Endothelial cell of hepatic sinusoid (primary cell): ENCODE data around the gene TFAP2E.

Source experiments
- in situ Hi-C: cut with HindIII; loops from 2 replicates; pipeline ENCODE4 v1.10.0; 2017; ENCODE audit warnings: low sequenced_read_pairs

TFAP2E gene

DNA sequence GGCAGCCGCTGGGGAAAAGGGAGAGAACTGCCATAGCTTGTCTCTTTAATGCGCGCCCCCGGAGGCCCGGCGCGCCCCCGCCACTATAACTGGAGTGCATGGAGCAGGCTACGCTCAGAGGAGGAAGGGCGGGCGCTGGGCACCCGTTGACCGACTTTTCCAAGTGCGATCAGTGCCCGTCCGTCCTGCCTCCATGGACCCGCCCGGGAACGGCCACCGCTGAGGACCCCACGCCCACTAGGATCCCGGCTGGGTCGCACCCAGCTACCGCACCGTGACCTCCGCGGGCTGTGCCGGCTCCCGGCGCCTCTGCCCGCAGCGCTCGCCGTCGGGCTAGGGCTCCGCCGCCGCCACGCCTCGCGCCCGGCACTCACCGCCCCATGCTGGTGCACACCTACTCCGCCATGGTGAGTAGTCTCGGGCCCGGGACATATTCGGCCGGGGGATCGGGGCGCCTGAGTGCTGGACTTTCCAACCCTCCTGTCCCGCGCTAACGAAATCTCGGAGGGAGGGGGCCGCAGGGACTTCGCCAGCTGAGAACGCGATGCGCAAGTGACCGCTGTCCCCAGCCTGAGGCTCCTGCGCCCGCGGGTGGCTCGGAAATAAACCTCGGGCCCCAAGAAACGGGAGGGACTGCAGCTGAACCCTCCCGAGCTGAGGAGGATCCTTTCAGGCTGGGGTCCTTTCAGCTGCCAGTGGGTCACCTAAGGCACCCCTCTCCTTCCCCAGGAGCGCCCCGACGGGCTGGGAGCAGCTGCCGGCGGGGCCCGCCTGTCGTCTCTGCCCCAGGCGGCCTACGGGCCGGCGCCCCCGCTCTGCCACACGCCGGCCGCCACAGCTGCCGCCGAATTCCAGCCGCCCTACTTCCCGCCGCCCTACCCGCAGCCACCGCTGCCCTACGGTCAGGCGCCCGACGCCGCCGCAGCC lies at the start of gene TFAP2E:
Gene TFAP2E, plus strand, starts transcription at position 117 of the 927 bp plus-strand sequence. Its CDS starts 264 bp downstream, at position 381.
- in situ Hi-C loops, result no loop called here

DNA sequence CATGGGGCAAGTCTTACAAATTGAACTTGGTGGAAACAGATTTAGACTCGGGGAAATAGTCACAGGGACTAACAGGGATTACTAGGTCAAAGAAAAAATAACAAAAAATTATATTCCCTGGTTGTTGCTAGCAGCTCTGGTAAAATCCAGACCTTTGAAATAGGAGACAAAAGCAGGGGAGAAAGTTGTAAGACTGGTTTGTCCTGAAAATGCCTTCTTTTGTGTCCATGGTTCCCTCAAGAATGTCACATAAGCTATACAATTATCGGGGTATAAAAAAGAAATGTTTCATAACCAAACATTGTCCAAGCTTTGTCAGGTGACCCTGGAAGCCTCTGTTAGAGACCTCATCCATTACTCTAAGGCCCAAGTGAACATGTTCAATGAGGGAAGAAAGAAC lies 49.0 kb upstream of the TFAP2E start:
- in situ Hi-C loops, result no loop called here

DNA sequence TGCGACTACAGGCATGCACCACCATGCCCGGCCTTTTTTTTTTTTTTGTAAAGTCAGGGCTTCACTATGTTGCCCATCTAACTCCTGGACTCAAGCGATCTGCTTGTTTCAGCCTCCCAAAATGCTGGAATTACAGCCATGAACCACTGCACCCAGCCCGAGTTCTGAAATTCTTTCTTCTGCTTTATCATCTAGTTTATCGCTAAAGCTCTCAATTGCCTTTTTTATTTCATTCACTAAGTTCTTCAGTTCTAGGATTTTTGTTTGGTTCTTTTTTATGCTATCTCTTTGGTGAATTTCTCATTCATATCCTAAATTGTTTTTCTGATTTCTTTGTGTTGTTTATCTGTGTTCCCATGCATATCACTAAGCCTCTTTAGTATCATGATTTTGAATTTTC lies 42.9 kb upstream of the TFAP2E start:
- in situ Hi-C loops, result no loop called here

DNA sequence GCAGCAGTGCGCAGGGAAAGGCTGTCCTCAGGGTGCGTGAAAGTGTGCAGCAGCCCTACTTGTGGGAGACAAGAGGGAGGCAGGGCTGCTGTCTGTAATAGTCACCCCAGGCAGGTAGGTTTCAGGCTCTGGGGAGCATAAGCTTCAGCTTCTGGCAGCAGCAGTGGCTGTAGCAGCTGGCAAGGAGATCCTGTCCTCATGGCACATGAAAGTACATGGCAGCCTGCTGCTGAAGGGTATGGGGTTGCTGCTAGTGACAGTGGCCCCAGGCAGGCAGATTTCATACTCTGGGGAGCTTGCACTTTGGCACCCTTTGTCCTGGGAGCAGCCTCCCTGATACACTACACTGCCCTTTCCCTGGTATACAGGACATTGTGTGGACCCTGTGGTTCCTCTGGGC lies 42.2 kb upstream of the TFAP2E start:
- in situ Hi-C loops, result no loop called here

DNA sequence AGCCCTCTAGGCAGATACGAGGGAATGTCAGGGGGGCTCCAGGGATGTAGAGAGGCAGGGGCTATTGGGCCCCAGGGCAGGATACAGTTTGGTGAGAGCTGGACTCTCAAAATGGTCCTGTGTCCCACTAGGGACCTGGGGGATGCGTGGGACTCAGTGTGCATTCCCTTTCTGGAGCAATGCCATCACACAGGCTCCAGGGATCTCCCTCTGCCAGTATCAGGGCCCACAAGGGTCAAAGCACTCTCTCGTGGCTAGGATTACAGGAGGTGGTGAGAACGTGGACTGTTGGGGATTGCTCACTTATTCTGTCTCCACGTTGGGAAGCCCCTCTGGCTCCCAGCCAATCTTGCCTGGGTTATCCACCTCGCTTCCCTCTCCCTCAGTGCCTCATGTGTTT lies 41.7 kb upstream of the TFAP2E start:
- in situ Hi-C loops, result no loop called here

DNA sequence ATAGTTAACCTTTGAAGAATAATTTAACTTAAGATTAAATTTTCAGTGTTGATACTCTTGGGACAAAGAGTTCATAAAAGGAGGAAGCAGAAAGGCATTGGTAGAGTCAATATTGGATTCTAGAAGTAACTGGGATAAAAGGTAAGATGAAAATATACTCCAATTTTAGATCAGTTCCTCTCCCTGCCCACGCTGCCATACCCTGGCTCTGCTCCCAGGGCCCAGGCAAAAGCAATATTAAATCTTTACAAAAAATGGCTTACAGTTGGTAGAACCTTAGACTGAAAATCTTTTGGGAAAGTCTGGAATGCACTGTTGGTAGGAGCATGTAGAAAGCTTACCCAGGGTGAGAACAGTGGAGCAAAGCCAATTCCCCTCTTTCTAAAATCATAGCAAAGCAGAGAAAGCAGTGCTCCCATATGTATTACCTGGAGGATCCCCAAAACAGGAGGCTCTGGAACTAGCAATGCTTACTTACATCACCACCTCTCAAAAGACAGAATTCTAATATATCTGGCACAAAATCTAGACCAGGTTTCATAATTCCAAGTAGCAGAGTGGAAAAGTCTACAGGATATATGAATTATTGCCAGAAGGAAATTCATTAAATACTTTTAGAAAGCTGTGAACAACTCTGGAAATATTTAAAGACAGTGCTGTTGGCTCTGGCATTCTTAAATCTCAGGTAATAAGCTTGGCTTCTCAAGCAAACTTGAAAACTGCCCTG lies 40.5 kb upstream of the TFAP2E start:
- in situ Hi-C loops, result no loop called here

DNA sequence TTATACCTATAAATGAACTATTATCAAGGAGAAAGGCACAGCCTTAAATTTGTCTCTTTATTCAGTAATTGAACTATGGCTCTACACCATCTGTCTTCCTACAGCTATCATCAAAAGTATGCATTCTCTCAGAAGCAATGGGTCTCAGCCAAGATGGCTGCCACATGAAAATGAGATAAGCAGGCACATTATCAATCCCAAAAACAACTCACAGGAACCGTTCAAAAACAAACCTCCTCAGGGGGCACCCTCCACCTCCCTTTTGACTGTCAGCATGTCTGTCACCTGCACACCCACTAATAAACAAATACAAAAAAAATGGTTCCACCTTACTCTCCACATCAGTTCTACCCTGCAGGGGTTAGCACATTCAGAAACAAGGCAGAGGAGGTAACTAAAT lies 39.5 kb upstream of the TFAP2E start:
- in situ Hi-C loops, result no loop called here

DNA sequence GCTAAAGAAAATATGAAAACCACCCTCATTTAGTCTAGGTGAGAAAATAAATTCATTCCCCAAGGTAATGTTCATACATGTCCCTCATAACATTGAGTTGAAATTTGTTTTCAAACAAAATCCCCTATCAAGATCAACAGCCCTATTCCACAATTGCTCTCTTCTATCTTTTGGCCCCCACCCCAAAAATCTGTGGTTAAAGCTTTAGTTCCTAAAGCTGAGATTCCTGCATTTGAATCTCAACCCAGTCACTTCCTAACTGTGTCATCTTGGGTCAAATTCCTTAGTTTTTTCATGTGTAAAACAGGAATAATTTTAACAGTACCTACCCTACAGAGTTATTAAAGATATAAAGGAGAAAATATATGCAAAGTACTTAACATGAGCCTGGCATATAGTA lies 37.9 kb upstream of the TFAP2E start:
- in situ Hi-C loops, result no loop called here

DNA sequence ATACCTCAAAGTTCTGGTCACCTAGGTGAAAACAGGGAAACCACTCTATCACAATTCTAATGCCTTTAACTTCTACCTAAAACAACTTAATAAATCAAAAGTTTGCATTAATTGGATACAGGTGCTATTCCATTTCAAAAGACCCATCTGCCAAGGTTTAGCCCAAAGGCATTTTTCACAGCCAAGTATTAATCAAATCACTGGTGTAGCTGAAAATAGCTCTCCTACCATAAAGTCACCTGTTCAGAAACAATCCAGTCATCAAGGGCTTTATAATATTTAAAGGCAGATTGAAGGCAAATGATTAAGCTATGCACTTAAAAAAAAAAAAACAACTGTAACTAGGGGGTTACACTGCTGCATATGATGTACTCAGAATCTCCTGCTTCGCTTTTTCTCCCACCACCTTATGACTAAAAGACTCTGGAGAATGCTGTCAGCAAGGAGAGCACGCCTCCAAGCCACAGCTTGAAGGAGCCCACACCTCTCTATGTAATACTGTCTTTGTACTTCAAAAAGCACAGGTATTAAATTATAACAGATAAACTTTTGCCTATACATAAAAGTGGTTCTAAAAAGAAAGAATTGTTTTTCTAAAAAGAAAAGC lies 36.5 kb upstream of the TFAP2E start:
- in situ Hi-C loops, result no loop called here

DNA sequence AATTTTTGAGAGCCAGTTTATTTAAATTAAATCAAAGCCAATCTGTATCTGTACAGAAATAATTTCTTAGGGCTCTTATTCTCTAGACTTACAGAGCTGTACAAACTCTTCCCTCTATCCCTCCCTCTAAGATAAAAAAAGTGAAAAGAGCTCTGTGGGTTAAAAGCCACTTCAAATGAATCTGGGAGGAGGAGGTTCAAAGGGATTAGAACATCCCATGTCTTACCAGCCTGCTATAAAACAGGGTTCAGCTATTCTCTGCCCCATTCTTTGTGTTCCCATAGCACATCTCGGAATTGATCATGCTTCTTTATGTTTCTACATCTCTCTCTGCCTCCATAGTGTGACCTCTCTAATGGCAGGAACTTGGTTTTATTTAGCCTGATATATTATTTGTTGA lies 35.3 kb upstream of the TFAP2E start:
- in situ Hi-C loops, result no loop called here

DNA sequence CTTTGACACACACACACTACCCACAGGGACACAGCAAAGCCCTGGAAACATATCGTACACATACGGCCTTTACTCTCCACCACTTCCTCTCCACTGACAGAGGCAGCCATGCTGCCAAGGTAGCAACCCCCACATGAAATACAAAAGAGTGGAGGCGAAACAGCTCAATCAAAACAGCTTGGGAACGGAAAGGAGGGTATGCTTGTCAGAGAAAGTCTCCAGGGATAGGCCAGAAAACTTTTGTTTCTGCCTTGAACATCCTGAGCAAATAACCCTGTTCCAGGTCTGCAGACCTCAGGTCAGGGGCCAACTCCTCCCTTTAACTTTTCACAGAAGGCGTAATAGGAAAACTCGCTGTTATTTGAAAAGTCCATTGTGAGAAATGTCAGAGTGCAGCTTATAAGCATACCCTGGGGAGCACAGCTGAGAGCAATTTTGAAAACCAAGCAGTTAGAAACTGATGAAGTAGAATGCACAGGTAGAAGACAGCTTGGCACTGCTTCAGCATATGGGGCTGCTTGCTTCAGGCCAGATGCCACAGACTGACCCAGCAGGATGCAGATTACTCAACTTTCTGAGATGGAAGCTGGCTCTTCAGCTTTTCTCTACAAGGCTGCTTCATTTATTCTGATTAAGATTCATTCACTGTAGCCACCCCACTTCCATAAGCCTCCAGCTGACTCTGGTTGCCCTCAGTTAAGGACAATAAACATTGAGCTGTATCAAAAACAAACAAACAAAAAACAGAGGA lies 33.9 kb upstream of the TFAP2E start:
- in situ Hi-C loops, result no loop called here

DNA sequence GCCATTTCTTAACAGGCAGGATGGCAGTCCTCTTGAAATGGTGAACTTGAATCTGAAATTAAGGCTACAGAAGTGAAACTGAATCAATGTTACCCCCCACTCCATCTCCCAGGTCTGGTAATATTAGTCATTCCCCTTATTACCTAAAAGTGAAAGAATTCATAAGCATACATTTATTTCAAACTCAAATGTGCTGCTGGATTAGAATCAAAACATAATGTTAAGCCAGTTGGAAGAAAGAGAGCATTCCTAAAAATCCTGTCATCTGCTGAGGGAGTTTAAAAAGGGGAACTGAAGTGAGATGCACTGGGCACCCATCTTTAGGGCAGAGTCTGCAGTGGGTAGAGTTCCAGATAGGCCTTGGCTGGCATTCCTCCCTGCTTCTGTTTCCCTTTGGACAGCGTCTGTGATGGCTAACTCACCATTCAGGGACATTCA lies 33.3 kb upstream of the TFAP2E start:
- in situ Hi-C loops, result no loop called here

DNA sequence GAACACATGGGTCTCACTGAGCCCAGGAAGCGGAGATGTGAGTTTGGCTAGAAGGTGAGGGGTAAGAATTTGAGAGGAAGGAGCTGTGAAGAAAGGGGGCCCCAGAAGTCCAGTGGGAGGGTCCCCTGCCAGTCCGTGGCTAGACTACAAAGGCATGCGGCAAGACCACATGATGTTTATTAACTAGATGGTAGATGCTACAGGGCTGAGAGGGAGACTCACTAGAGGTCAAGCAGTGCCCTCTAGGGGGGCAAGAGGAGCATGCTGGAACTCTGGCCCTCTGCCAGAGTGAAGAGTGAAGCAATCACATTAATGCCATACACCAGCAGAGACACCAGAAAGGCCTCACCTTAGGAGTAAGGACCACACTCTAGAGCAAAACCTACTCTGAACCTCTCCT lies 28.1 kb upstream of the TFAP2E start:
- in situ Hi-C loops, result loop anchor here (5.0 kb wide), 1 partner anchor 88 kb away; no protein-coding TSS in a partner anchor

DNA sequence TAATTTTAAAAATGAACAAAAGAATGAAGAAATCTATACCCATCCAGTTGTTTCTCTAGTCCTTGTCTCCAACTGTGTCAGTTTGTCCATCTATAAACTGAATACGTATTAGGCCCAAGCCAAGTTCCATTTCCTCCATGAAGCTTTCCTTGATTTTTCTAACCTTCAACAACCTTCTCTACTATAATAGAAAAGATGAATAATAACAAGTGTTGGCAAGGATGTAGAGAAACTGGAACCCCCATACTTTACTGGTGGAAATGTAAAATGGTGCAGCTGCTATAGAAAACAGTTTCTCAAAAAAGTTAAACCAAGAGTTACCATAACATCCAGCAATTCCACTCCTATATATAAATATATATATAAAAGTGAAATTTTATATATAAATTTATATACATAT lies 26.5 kb upstream of the TFAP2E start:
- in situ Hi-C loops, result loop anchor here (5.0 kb wide), 1 partner anchor 89 kb away; no protein-coding TSS in a partner anchor

DNA sequence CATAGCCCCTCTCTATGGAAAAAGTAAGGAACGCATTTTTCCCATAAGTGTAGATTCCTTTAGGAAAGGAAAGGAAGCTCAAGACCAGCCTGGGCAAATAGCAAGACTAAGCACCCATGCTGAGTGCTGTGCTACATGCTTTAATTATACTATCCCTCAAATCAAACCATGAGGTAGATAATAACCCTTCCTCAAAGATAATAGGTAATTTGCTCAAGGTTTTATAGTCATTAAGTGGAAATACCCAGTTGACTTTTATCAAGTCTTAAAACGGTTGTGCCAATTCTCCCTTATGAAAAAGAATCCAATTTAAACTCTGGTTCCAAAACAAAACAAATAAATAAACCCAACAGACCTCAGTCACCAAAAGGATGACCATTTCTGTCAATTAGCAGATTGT lies 19.3 kb upstream of the TFAP2E start:
- in situ Hi-C loops, result no loop called here

DNA sequence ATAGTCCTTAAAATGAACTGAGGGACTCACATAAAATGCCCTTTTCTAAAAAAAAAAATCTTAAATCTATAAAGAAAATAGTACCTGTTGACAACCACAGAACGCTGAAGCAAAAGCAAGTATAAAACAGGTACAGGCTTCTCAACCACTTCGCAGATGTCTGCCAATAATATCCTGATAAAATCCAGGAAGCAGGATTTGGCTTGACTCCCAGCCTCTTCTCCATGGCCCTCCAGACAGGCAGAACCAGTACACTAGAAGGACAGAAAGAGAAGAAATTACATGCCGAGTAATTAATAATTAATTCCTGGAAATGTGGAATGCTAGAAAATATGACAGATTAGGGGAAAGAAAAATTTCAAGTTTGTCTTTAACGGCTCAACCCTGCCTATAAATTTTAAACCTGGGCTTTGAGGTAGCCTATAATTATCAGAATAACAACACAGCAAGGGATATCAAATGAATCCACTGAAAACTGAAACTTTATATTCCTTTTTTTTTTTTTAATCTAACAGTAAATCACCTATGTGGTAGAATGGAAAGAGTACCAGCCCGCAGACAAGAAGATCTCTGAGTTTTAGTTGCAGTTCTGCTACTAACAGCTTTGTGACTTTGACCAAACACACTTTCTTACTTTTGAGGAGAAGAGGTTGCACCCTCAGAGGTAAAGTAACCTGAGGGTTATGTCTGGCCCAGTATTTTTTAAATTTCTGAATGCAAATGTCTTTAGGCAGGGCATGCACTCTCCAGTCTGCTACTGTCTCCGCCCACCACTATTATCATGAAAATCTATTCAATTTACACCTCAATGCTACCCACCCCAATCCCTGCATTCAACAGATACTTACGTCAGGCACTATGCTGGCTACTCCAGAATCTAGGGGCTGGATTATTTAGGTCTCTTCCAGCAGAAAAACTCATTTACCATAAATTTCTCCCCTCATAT lies 18.6 kb upstream of the TFAP2E start:
- in situ Hi-C loops, result no loop called here

DNA sequence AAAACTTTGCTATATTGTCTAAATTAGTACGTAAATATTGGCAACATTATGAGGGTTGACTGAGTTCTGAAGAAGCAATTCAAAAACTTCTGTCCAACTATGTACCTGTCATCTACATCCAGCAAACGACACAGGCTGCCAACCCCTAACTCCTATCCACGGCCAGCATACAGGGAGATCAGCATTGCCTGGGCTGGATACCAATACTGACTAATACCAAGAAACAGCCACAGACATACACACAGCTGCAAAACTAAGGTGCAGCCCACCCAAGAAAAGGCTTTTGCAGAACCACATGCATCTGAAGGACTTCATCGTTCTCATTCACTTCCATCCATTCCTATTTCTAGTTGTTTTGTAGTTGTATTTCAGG lies 17.9 kb upstream of the TFAP2E start:
- in situ Hi-C loops, result no loop called here

DNA sequence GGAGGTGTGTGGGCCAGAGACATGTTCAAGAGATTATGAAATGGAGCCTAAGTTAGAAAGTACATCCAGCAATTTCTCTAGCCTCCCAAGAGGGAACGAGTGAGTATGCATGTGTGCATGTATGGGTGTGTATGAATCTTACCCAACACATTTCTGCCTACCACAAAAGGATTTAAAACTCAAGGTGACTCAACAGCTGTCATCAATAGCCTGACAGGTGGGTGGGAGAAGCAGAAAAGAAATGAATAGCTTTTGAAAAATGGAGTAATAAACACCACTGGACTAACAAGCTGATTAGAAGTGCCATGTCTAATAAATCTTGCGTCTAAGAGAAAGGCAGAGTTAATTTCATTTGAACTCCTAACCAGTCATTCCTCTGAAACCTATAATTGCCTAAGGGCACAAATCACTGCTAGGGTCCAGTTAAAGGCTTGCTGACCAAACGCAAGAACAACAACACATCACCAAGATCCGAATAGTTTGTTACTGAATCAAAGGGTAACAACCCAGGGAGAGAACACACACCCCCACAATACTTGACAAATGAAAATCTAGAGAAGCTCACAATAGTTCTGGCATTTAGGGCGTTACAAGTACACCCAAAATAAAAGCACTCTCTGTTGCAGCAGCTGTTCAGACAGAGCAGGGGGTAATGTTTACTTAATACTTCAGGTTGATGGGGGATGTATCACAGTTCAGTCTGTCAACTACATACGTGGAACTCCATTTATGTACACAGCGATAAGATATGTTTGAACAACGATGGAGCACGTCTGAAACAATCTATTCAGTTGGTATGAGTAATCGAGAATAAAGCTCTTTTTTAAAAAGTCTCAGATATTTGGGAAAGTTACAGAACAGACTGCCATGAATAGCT lies 17.3 kb upstream of the TFAP2E start:
- in situ Hi-C loops, result no loop called here
